ENCODE measurements around the gene SMYD3. TPM values are rescaled to one million over a fixed set of nuclear protein-coding genes. Genes with fewer than 3 reads are reported as not detected.

SMYD3 gene
- total RNA-seq, 4 donors from 2014 or later: 33.7 to 105 (median 51.4) TPM

GRCh38 chr1:245770156-245770555 is 736.9 kb downstream of the SMYD3 start:
- Histone ChIP-seq H3K27me3 (no peaks in the 10 kb centered on the region), H3K36me3 (no peaks in the 10 kb centered on the region), H3K4me3 (replicated peaks in 1 of 3) (no peak overlapping the region), H3K9me3 (no peaks in the 10 kb centered on the region), H3K27ac (no peak overlapping the region), H3K4me1 (no peaks in the 10 kb centered on the region)
- DNase-seq: no peak
- WGBS, 2 donors: 85 to 92% methylated on average over 2 of the region's 2 CpGs
- intact Hi-C loops (cut with DNase I): no loop called here
- no peak for TF ChIP-seq POLR2A (IDR thresholded peaks at IDR 0.05)
- TF ChIP-seq CTCF (IDR thresholded peaks at IDR 0.05): no peak

- WGBS, 2 donors: 89 to 92% methylated on average over 4 of the region's 4 CpGs
- Histone ChIP-seq H3K9me3 (no peaks in the 10 kb centered on the region), H3K4me1 (no peaks in the 10 kb centered on the region), H3K27ac (no peak overlapping the region), H3K27me3 (no peaks in the 10 kb centered on the region), H3K36me3 (no peaks in the 10 kb centered on the region), H3K4me3 (replicated peaks in 1 of 3) (no peak overlapping the region)
- no peak for DNase-seq
- intact Hi-C loops (cut with DNase I): no loop called here
- TF ChIP-seq POLR2A (IDR thresholded peaks at IDR 0.05) (no peak), CTCF (IDR thresholded peaks at IDR 0.05) (no peak)
Observed at GRCh38 chr1:245768596-245768995, 738.5 kb downstream of the SMYD3 start.

GRCh38 chr1:245765230-245766000 is 741.7 kb downstream of the SMYD3 start:
- Histone ChIP-seq H3K36me3 (no peaks in the 10 kb centered on the region), H3K4me1 (no peaks in the 10 kb centered on the region), H3K4me3 (replicated peaks in 1 of 3) (no peak overlapping the region), H3K9me3 (no peaks in the 10 kb centered on the region), H3K27me3 (no peaks in the 10 kb centered on the region), H3K27ac (no peak overlapping the region)
- WGBS, 2 donors: 89 to 90% methylated on average over 10 of the region's 10 CpGs
- intact Hi-C loops (cut with DNase I): no loop called here
- TF ChIP-seq CTCF (IDR thresholded peaks at IDR 0.05): no peak
- TF ChIP-seq POLR2A (IDR thresholded peaks at IDR 0.05): no peak
- no peak for DNase-seq

- intact Hi-C loops (cut with DNase I): no loop called here
- Histone ChIP-seq H3K4me3 (replicated peaks in 1 of 3) (no peak overlapping the region), H3K4me1 (no peaks in the 10 kb centered on the region), H3K27me3 (no peaks in the 10 kb centered on the region), H3K27ac (no peak overlapping the region), H3K36me3 (no peaks in the 10 kb centered on the region), H3K9me3 (no peaks in the 10 kb centered on the region)
- WGBS, 2 donors: 88 to 89% methylated on average over 5 of the region's 5 CpGs
- DNase-seq: no peak
- TF ChIP-seq CTCF (IDR thresholded peaks at IDR 0.05): no peak
Observed at GRCh38 chr1:245763873-245764331, 743.2 kb downstream of the SMYD3 start.

GRCh38 chr1:245762396-245762910 is 744.6 kb downstream of the SMYD3 start:
- no peak overlapping the region for H3K4me3 ChIP-seq (replicated peaks in 1 of 3)
- no peaks in the 10 kb centered on the region for H3K36me3 ChIP-seq
- 87 to 92% methylated on average over 19 of the region's 19 CpGs for WGBS, 2 donors
- H3K9me3 ChIP-seq: no peaks in the 10 kb centered on the region
- intact Hi-C loops (cut with DNase I): no loop called here
- no peaks in the 10 kb centered on the region for H3K4me1 ChIP-seq
- DNase-seq: no peak
- TF ChIP-seq POLR2A (IDR thresholded peaks at IDR 0.05): no peak
- TF ChIP-seq CTCF (IDR thresholded peaks at IDR 0.05): no peak
- H3K27ac ChIP-seq: no peak overlapping the region
- H3K27me3 ChIP-seq: no peaks in the 10 kb centered on the region
